ENCODE measurements around the gene STARD10.

GRCh38 chr11:72720784-72721183 is 73.1 kb downstream of the STARD10 start:
- TF ChIP-seq CTCF (IDR thresholded peaks at IDR 0.05; ENCODE audit: low read depth, low read length), result no peak
- no peak for TF ChIP-seq EZH2phosphoT487 (IDR thresholded peaks at IDR 0.05; ENCODE audit: low read depth)
